ENCODE results near the gene CHPF2.

Gene CHPF2

GRCh38 chr7:151232917-151233701 is 826 bp downstream of the CHPF2 start:
- DNase-seq (ENCODE audit: low spot score) = peak; percentile 62

DNA sequence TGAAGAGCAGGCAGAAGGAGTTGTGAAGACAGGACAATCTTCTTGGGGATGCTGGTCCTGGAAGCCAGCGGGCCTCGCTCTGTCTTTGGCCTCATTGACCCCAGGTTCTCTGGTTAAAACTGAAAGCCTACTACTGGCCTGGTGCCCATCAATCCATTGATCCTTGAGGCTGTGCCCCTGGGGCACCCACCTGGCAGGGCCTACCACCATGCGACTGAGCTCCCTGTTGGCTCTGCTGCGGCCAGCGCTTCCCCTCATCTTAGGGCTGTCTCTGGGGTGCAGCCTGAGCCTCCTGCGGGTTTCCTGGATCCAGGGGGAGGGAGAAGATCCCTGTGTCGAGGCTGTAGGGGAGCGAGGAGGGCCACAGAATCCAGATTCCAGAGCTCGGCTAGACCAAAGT is 1.5 kb downstream of the CHPF2 start:
- DNase-seq (ENCODE audit: low spot score) = no peak

DNA sequence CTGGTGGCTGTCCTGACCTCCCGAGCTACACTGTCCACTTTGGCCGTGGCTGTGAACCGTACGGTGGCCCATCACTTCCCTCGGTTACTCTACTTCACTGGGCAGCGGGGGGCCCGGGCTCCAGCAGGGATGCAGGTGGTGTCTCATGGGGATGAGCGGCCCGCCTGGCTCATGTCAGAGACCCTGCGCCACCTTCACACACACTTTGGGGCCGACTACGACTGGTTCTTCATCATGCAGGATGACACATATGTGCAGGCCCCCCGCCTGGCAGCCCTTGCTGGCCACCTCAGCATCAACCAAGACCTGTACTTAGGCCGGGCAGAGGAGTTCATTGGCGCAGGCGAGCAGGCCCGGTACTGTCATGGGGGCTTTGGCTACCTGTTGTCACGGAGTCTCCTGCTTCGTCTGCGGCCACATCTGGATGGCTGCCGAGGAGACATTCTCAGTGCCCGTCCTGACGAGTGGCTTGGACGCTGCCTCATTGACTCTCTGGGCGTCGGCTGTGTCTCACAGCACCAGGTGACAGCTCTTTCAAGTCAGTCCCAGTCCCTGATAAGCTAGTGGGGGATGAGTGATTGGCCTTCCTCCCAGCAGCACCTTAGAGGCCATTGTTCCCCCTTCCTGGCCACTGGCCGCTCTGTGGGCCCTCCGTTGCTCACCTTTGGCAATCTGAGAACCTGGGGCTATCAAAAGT is 3.0 kb downstream of the CHPF2 start:
- no peak for DNase-seq (ENCODE audit: low spot score)

GRCh38 chr7:151236406-151236805 is 4.1 kb downstream of the CHPF2 start:
- no peak for DNase-seq (ENCODE audit: low spot score)

DNA sequence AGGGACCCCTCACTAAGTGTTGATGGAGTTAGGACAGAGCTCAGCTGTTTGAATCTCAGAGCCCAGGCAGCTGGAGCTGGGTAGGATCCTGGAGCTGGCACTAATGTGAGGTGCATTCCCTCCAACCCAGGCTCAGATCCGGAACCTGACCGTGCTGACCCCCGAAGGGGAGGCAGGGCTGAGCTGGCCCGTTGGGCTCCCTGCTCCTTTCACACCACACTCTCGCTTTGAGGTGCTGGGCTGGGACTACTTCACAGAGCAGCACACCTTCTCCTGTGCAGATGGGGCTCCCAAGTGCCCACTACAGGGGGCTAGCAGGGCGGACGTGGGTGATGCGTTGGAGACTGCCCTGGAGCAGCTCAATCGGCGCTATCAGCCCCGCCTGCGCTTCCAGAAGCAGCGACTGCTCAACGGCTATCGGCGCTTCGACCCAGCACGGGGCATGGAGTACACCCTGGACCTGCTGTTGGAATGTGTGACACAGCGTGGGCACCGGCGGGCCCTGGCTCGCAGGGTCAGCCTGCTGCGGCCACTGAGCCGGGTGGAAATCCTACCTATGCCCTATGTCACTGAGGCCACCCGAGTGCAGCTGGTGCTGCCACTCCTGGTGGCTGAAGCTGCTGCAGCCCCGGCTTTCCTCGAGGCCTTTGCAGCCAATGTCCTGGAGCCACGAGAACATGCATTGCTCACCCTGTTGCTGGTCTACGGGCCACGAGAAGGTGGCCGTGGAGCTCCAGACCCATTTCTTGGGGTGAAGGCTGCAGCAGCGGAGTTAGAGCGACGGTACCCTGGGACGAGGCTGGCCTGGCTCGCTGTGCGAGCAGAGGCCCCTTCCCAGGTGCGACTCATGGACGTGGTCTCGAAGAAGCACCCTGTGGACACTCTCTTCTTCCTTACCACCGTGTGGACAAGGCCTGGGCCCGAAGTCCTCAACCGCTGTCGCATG is 5.2 kb downstream of the CHPF2 start:
- DNase-seq (ENCODE audit: low spot score) = no peak

- no peak for DNase-seq (ENCODE audit: low spot score)
Measured at GRCh38 chr7:151238190-151238810, 6.0 kb downstream of the CHPF2 start.

GRCh38 chr7:151238924-151239836 is 6.9 kb downstream of the CHPF2 start:
- no peak for DNase-seq (ENCODE audit: low spot score)

DNA sequence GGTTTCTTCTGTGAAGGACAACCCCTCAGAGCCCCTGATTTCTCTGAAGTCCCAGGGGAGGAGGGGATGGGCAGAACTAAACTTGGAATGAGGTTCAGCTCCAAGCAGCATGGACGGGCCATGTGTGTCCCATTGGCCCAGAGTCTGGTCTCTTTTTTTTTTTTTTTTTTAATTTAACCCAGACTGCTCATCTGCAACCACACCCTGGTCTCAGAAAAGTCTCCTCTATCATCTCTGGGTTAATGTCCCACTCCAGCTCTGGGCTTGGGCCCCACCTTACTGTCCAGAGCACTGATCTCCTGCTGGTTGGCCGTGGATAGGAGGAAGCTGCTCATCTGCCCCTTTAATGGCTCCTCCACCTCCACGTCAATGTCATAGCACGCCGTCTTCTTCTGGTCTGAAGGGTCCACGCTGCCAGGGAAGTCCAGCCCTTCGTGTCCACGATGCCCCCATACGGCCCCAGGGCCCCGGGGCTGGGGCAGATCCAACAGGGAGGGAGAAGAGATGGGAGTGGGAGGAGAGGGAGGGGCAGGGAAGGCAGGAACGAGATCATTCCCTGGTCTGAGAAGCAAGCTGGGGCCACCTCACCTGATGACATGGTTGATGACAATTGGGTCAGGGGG is 7.7 kb downstream of the CHPF2 start:
- DNase-seq (ENCODE audit: low spot score) = no peak

DNA sequence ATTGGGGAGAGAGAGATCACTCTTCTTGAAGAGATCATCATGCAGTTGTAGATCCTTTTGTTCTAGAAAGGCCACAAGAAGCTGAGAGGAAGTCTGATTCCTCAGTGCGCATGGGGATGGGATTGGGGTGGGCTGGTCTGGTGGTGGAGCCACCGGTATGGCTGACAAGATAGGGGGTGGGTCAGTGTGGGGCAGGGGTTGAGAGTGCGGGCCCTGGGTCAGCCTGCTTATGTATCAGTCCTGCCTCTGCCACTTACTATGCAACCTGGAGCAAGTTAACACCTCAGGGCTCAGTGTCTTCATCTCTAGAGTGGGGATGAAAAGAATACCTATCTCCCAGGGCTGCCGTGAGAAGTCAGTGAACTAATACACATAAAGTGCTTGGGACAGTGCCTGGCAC is 8.3 kb downstream of the CHPF2 start:
- no peak for DNase-seq (ENCODE audit: low spot score)

DNA sequence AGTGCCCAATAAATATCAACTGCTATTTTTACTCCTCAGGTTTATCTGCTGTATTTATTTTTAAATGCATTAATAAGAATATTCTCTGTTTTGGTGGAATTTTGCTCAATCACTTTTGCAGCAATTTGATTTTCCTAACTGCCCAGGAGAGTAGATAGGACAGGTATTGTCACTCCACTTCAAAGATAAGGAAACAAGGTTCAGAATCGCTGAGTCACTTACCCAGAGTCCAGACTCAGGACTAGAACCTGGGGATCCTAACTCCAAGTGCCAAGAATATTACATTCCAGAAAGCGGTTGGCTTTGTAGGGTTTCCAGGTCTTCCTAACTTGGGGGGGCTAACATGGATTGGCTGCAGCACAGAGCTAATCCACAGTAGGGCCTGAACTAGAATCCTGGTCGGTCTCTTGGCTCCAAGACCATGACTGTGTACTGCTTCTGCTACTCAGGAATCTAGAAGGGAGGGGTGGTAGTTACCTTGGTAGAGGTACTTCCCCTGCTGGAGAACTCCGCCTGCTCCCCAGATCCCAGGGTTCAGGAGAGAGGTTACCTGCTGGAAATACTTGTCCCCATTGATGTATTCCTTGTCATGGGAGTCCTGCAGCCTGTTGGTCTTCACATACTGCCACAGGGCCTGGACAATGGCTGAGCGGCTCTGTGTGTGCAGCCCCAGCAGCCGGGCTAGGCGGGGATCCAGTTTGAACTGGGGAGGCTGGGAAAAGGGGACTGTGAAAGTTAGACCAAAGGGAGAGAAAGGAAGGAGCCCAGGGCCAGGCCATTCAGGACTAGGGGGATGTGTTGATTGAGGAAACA is 8.9 kb downstream of the CHPF2 start:
- no peak for DNase-seq (ENCODE audit: low spot score)

GRCh38 chr7:151241755-151242096 is 9.4 kb downstream of the CHPF2 start:
- DNase-seq (ENCODE audit: low spot score) = no peak

DNA sequence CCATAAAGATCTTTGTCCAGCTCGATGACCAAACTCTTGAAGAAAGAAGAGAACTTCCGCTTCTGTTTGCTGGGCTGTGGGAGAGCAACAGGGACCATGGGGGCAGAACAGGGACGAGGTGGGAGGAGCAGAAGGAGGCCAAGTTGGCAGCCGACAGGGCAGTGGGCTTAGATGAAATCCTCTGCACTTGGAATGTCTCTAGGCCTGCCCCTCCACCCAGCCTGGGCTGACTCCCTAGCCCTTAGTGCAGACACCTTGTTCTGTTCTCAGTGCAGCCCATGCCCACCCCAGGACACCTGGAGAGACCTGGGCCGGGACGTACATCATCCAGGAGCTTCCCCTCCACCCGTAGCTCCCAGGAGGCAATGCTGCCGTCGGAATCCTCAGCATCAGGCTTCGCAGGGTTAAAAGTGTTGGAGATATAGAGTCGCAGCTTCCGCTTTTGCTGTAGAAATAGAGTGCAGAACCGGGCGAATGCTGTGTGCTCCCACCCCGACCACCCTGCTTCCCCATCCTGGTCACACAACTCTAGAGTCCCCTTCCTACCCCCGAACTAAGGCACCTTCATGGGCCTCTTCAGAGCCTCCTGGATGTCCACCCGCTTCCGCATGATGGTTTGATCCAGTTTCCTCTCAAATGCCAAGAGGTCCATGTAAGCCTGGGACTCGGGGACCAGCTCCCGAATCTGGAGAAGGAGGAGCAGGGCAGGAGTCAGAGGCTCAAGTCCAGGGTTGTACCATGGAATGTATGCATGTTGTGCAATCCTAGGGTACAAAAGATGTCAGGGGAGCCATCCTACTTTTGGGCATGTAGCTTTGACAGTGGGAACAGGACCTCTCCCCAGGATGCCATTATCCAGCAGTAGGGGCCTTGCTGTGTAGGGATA is 10.1 kb downstream of the CHPF2 start:
- DNase-seq (ENCODE audit: low spot score) = no peak

DNA sequence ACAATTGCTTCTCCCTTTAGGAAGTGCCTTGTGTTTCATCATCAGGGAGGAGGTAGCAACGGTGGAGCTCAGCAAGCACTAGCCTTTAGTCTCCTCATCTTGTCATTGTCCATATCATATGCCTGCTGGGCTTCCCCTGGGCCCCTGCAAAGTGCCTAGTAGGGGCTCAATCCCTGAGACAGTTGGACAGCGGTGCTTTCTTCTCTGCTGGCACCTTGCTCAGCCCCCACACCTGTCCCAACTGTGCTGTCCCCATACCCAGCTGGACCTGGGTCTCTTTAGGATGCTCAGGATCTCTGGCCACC is 10.7 kb downstream of the CHPF2 start:
- no peak for DNase-seq (ENCODE audit: low spot score)

- peak; percentile 57 for DNase-seq (ENCODE audit: low spot score)
Measured at GRCh38 chr7:151243408-151244195, 11.3 kb downstream of the CHPF2 start.

- peak; percentile 66 for DNase-seq (ENCODE audit: low spot score)
Measured at GRCh38 chr7:151244196-151244840, 12.0 kb downstream of the CHPF2 start.

DNA sequence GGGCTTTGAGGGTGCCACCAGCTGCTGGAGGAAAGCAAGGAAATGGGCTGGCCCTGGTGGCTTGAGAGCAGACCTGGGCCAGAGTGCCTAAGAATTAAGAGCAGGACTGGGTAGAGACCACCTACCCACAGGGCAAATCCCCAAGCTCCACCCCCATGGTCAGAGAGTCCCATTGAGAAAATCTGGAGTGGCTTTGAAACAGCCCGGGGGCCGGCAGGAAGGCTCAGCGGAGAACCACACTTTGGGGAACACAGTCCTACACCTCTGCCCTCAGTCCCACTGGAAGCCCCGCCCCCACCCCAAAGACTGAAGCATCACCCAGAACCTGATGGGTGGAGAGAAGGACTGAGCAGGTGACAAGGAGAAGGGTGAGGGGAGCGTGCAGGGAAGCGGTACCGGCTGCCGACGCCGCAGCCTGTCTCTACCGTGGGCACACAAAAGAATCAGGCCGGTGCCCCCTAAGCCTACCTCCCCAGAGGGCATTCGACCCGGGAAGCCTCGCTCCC is 12.6 kb downstream of the CHPF2 start:
- DNase-seq (ENCODE audit: low spot score) = no peak

DNA sequence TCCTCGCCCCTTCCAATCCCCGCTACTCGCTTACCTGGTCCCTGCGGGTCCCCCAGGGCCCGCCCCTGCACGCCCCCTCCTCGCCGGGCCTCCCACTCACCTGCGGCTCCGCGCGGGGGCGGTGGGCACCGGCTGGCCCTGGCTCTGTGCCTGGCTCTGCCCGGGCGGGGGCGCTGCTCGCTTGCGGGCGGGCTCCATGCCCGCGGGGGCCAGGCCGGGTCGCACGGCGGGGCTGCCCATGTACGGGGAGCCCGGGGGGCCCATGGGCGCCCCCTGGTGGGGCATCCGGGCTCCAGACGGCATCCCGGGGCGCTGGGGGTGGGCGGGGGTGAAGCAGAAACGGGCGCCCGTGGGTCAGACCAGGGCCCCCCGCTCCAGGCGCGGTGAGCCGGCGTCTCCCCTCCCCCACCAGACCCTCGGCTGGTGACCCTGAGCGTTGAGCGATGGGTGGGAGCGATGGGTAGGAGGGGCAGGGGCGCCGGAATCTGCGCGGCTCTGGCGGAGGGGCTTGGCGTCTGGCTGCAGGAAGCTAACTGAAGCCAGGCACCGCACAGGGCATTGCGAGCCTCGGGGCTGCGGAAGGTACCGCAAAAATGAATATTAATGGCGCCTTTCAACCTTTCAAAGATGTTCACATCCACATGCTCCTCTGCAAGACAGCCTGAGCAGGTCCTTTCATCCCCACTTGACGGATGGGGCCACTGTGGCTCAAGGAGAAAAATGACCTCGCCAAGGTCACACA is 13.2 kb downstream of the CHPF2 start:
- DNase-seq (ENCODE audit: low spot score) = peak; percentile 55
